IMR-90 (cell line): ENCODE data around the gene CLEC16A.

Source experiments
- CEBPB ChIP-seq: IDR thresholded peaks from 2 replicates; pipeline ENCODE4 v1.6.1; 2012; ENCODE audit warnings: low read depth, low read length, improper control_type of control experiment
- CTCF ChIP-seq: conservative IDR thresholded peaks from 2 replicates; pipeline ENCODE4 v1.5.1; 2012; ENCODE audit warnings: mild to moderate bottlenecking, low read depth, low read length, improper control_type of control experiment
- MAZ ChIP-seq: IDR thresholded peaks from 2 replicates; pipeline ENCODE4 v1.6.1; 2012; ENCODE audit warnings: low read depth, mild to moderate bottlenecking, low read length, improper control_type of control experiment, moderate library complexity, borderline replicate concordance
- NFE2L2 ChIP-seq: fragments of 150-350 bp; IDR thresholded peaks from 2 replicates; pipeline ENCODE4 v1.6.1; 2016; ENCODE audit warnings: low read depth, mild to moderate bottlenecking, low read length
- RAD21 ChIP-seq: IDR thresholded peaks from 2 replicates; pipeline ENCODE4 v1.6.1; 2012; ENCODE audit warnings: low read length, improper control_type of control experiment
- TF ChIP-seq, protein P1 (sequence below): fragments of 150-350 bp; IDR thresholded peaks from 2 replicates; pipeline ENCODE4 v1.6.1; 2016; ENCODE audit warnings: low read depth, mild to moderate bottlenecking, low read length, moderate library complexity, borderline replicate concordance

- TF ChIP-seq, protein P1, sequence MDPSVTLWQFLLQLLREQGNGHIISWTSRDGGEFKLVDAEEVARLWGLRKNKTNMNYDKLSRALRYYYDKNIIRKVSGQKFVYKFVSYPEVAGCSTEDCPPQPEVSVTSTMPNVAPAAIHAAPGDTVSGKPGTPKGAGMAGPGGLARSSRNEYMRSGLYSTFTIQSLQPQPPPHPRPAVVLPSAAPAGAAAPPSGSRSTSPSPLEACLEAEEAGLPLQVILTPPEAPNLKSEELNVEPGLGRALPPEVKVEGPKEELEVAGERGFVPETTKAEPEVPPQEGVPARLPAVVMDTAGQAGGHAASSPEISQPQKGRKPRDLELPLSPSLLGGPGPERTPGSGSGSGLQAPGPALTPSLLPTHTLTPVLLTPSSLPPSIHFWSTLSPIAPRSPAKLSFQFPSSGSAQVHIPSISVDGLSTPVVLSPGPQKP, result no peak
- no peak for TF ChIP-seq CEBPB
- TF ChIP-seq MAZ, result no peak
- TF ChIP-seq CTCF, result no peak
- TF ChIP-seq RAD21, result no peak
- no peak for TF ChIP-seq NFE2L2
These were observed 185.0 kb downstream of the CLEC16A start for GRCh38 chr16:11129378-11129781.
